ENCODE measurements around the gene MED13L. TPM values are rescaled to one million over a fixed set of nuclear protein-coding genes. Genes with fewer than 3 reads are reported as not detected.

The MED13L gene
- total RNA-seq, 2 experiments from 2014 or later: 25.7 to 40.1 TPM

- intact Hi-C loops (cut with micrococcal nuclease; ENCODE audit: unreplicated experiment): no loop called here
- no peak overlapping the region for H3K4me3 ChIP-seq (ENCODE audit: low read depth, low read length, poor library complexity, severe bottlenecking)
- no peak for TF ChIP-seq EZH2phosphoT487 (IDR thresholded peaks at IDR 0.05; ENCODE audit: borderline replicate concordance, low read depth, low read length)
- no peak for TF ChIP-seq CTCF (conservative IDR thresholded peaks at IDR 0.05; ENCODE audit: low read length)
- H2AFZ ChIP-seq (ENCODE audit: low read length): no peak overlapping the region
- no peaks in the 10 kb centered on the region for H3K79me2 ChIP-seq (ENCODE audit: insufficient read depth, low read depth, low read length)
- H3K27ac ChIP-seq (ENCODE audit: low read depth, low read length, poor library complexity, severe bottlenecking): no peak overlapping the region
- BruUV-seq (replicated peaks): no TSS peak
- POLR2A ChIA-PET: interaction anchor here (0.6 kb wide), 1 partner anchor 8 kb away, joined by 3 read pairs; no protein-coding TSS in a partner anchor
- H4K20me1 ChIP-seq (ENCODE audit: insufficient read depth, low read length): no peaks in the 10 kb centered on the region
- H3K4me1 ChIP-seq (ENCODE audit: insufficient read depth, low read length, poor library complexity, severe bottlenecking): peaks cover 6% of the 10 kb centered on the region
- no peaks in the 10 kb centered on the region for H3K9me3 ChIP-seq (ENCODE audit: low read length)
- H3K36me3 ChIP-seq (ENCODE audit: insufficient read depth, low read length): no peaks in the 10 kb centered on the region
- H3K4me2 ChIP-seq (ENCODE audit: low read length): no peak overlapping the region
- DNase-seq (ENCODE audit: low spot score): no peak
- CTCF ChIA-PET (ENCODE audit: unreplicated experiment): no interaction called here
- no peaks in the 10 kb centered on the region for H3K9me2 ChIP-seq (ENCODE audit: insufficient read depth, low read length)
Measured at GRCh38 chr12:116028619-116029018, 248.9 kb downstream of the MED13L start.

- CTCF ChIA-PET (ENCODE audit: unreplicated experiment): no interaction called here
- no peaks in the 10 kb centered on the region for H3K9me3 ChIP-seq (ENCODE audit: low read length)
- no peaks in the 10 kb centered on the region for H3K9me2 ChIP-seq (ENCODE audit: insufficient read depth, low read length)
- no peaks in the 10 kb centered on the region for H4K20me1 ChIP-seq (ENCODE audit: insufficient read depth, low read length)
- intact Hi-C loops (cut with micrococcal nuclease; ENCODE audit: unreplicated experiment): no loop called here
- no peak overlapping the region for H3K4me2 ChIP-seq (ENCODE audit: low read length)
- H3K79me2 ChIP-seq (ENCODE audit: insufficient read depth, low read depth, low read length): no peaks in the 10 kb centered on the region
- POLR2A ChIA-PET: no interaction called here
- H3K27ac ChIP-seq (ENCODE audit: low read depth, low read length, poor library complexity, severe bottlenecking): no peak overlapping the region
- no peak overlapping the region for H2AFZ ChIP-seq (ENCODE audit: low read length)
- no TSS peak for BruUV-seq (replicated peaks)
- H3K4me1 ChIP-seq (ENCODE audit: insufficient read depth, low read length, poor library complexity, severe bottlenecking): peaks cover 6% of the 10 kb centered on the region
- DNase-seq (ENCODE audit: low spot score): no peak
- TF ChIP-seq CTCF (conservative IDR thresholded peaks at IDR 0.05; ENCODE audit: low read length): no peak
- no peak for TF ChIP-seq EZH2phosphoT487 (IDR thresholded peaks at IDR 0.05; ENCODE audit: borderline replicate concordance, low read depth, low read length)
- H3K36me3 ChIP-seq (ENCODE audit: insufficient read depth, low read length): no peaks in the 10 kb centered on the region
- H3K4me3 ChIP-seq (ENCODE audit: low read depth, low read length, poor library complexity, severe bottlenecking): no peak overlapping the region
Measured at GRCh38 chr12:116027551-116027821, 250.0 kb downstream of the MED13L start.

- ChIA-PET POLR2A (no interaction called here), CTCF (ENCODE audit: unreplicated experiment) (no interaction called here)
- no peaks in the 10 kb centered on the region for H3K9me3 ChIP-seq (ENCODE audit: low read length)
- peaks cover 6% of the 10 kb centered on the region for H3K4me1 ChIP-seq (ENCODE audit: insufficient read depth, low read length, poor library complexity, severe bottlenecking)
- H4K20me1 ChIP-seq (ENCODE audit: insufficient read depth, low read length): no peaks in the 10 kb centered on the region
- no peak overlapping the region for H3K27ac ChIP-seq (ENCODE audit: low read depth, low read length, poor library complexity, severe bottlenecking)
- H3K79me2 ChIP-seq (ENCODE audit: insufficient read depth, low read depth, low read length): no peaks in the 10 kb centered on the region
- no peak for TF ChIP-seq CTCF (conservative IDR thresholded peaks at IDR 0.05; ENCODE audit: low read length)
- no peak for TF ChIP-seq EZH2phosphoT487 (IDR thresholded peaks at IDR 0.05; ENCODE audit: borderline replicate concordance, low read depth, low read length)
- H3K4me2 ChIP-seq (ENCODE audit: low read length): no peak overlapping the region
- no peak for DNase-seq (ENCODE audit: low spot score)
- BruUV-seq (replicated peaks): no TSS peak
- no peaks in the 10 kb centered on the region for H3K9me2 ChIP-seq (ENCODE audit: insufficient read depth, low read length)
- intact Hi-C loops (cut with micrococcal nuclease; ENCODE audit: unreplicated experiment): no loop called here
- no peaks in the 10 kb centered on the region for H3K36me3 ChIP-seq (ENCODE audit: insufficient read depth, low read length)
- no peak overlapping the region for H2AFZ ChIP-seq (ENCODE audit: low read length)
- no peak overlapping the region for H3K4me3 ChIP-seq (ENCODE audit: low read depth, low read length, poor library complexity, severe bottlenecking)
Measured at GRCh38 chr12:116026768-116027550, 250.5 kb downstream of the MED13L start.

Measured in OCI-LY7 (cell line).